SW 1271 (cell line): ENCODE measurements around the gene PAXIP1.

ENCODE experiments used
- DNase-seq, 2 experiments: peaks; one replicate each; lab custom pipeline; 2025; lab: John Stamatoyannopoulos, UW

PAXIP1 gene

GRCh38 chr7:154911862-154912455, 91.0 kb downstream of the PAXIP1 start:
- DNase-seq, result no peak

GRCh38 chr7:154911411-154911810, 91.5 kb downstream of the PAXIP1 start:
- no peak for DNase-seq

GRCh38 chr7:154910977-154911376, 91.9 kb downstream of the PAXIP1 start:
- DNase-seq, result no peak

GRCh38 chr7:154910125-154910524, 92.8 kb downstream of the PAXIP1 start:
- no peak for DNase-seq

GRCh38 chr7:154909241-154910105, 93.5 kb downstream of the PAXIP1 start:
- DNase-seq, result no peak

GRCh38 chr7:154907651-154908620, 95.0 kb downstream of the PAXIP1 start:
- no peak for DNase-seq

GRCh38 chr7:154906736-154907355, 96.1 kb downstream of the PAXIP1 start:
- no peak for DNase-seq

- DNase-seq, result no peak
These were observed 96.7 kb downstream of the PAXIP1 start for GRCh38 chr7:154906201-154906600.

GRCh38 chr7:154905615-154906014, 97.3 kb downstream of the PAXIP1 start:
- DNase-seq, result no peak

GRCh38 chr7:154905146-154905545, 97.8 kb downstream of the PAXIP1 start:
- DNase-seq, result no peak

GRCh38 chr7:154903083-154903731, 99.7 kb downstream of the PAXIP1 start:
- no peak for DNase-seq

- no peak for DNase-seq
These were observed 100.3 kb downstream of the PAXIP1 start for GRCh38 chr7:154902600-154903082.

GRCh38 chr7:154899862-154900261, 103.1 kb downstream of the PAXIP1 start:
- DNase-seq, result no peak

- no peak for DNase-seq
These were observed 103.7 kb downstream of the PAXIP1 start for GRCh38 chr7:154898973-154899855.

- DNase-seq, result no peak
These were observed 106.8 kb downstream of the PAXIP1 start for GRCh38 chr7:154896076-154896475.
